Muscle layer of colon (tissue), 2 donors: ENCODE results near the gene PIANP.

Source experiments
- H3K27ac ChIP-seq: one replicate; pipeline ENCODE4 v1.7.0; 2013; ENCODE audit warnings: low read depth, mild to moderate bottlenecking, low read length, moderate library complexity
- H3K27me3 ChIP-seq, 2 donors: one replicate each; pipeline ENCODE4 v1.7.0; 2013; ENCODE audit warnings: low read length in 2 of 2, mild to moderate bottlenecking in 2 of 2; ENCODE audit not compliant: insufficient read depth in 2 of 2, control insufficient read depth in 1 of 2
- H3K36me3 ChIP-seq: one replicate; pipeline ENCODE4 v1.7.0; 2013; ENCODE audit warnings: mild to moderate bottlenecking, low read length; ENCODE audit not compliant: insufficient read depth
- H3K4me1 ChIP-seq: one replicate; pipeline ENCODE4 v1.7.0; 2013; ENCODE audit warnings: mild to moderate bottlenecking, low read length; ENCODE audit not compliant: insufficient read depth
- H3K4me3 ChIP-seq, 2 donors: one replicate each; pipeline ENCODE4 v1.7.0; 2013; ENCODE audit warnings: low read length in 2 of 2, low read depth in 1 of 2, mild to moderate bottlenecking in 1 of 2, moderate library complexity in 1 of 2
- H3K9ac ChIP-seq: one replicate; pipeline ENCODE4 v1.7.0; 2013; ENCODE audit warnings: low read length
- H3K9me3 ChIP-seq: one replicate; pipeline ENCODE4 v1.7.0; 2013; ENCODE audit warnings: mild to moderate bottlenecking, low read length
- donor health status: abdominal sarcoma.
- donor health status: Adenocarcinoma of cecum.

Gene PIANP

DNA sequence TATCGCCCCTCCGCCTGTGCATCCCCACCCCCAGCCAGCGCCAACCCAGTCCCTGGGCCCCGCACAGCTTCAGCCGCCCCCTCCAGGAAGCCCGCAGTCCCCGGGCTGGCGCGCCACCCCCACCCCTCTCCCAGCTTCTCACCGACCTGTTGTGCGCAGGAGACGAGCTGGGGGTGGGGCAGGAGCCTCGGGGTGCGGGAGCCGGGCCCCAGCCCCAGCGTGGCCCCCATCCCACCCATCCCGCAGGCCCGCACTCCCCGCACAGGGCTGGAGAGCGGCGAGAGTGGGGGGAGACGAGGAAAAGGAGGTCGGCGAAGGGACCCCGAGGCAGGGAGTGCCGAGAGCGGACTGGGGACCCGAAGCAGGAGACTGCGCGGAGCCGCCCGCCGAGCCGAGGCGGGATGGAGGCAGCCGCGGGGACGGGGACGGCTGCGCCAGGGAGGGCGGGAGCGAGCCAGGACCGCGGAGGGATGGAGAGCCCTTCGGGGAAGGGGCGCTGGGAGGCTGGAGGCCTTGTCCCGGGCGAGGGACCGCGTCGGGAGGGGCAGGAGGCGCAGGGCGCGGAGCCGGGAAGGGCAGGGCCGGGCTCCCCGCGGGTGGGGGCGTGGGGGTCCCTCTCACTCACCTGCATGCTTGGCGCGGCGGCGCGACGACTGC is 498 bp downstream of the PIANP start:
- Histone ChIP-seq H3K9ac (no peak overlapping the region), H3K9me3 (no peaks in the 10 kb centered on the region), H3K4me1 (peaks cover 4% of the 10 kb centered on the region), H3K4me3 (peak overlapping the region in 1 of 2 donors; percentile 64), H3K27ac (no peak overlapping the region), H3K36me3 (no peaks in the 10 kb centered on the region), H3K27me3 (peaks cover 21 to 57% of the 10 kb centered on the region in 2 donors)

DNA sequence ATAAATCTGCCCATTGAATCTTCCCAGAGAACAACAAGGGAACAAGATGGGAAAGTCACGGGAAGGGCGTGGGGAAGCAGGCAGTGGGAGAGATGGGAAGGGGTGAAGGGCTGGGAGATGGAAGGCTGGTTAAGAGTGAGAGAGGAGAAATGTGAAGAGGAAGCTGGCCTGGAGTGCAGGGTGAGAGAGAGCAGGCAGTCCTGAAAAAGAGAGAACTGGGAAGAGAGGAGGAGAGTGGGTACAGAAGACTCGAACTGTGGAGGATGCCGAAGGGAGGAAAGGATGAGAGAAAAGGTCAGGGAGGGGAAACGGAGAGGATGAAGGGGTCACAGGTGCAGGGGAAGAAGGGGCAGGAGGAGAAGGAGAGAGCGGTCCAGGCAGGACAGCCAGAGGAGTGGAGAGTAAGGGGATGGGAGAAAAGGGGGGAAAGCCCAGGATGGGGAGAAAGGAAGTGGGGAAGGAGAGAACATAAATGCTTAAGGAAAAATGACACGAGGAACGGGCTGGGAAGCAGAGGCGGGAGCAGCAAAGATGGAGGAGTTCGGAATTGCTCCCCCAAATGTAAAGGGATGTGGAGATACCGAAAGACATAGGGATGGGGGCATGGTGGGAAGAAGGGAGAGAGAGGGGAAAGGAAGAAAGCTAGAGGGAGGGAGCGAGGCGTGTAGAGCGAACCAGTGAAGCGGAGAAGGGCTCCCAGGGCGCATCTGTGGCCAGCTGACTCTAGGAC is 1.2 kb downstream of the PIANP start:
- no peak overlapping the region for H3K27ac ChIP-seq
- H3K9me3 ChIP-seq: no peaks in the 10 kb centered on the region
- no peak overlapping the region for H3K9ac ChIP-seq
- peaks cover 21 to 57% of the 10 kb centered on the region in 2 donors for H3K27me3 ChIP-seq
- no peaks in the 10 kb centered on the region for H3K36me3 ChIP-seq
- peaks cover 4% of the 10 kb centered on the region for H3K4me1 ChIP-seq
- no peak overlapping the region for H3K4me3 ChIP-seq

DNA sequence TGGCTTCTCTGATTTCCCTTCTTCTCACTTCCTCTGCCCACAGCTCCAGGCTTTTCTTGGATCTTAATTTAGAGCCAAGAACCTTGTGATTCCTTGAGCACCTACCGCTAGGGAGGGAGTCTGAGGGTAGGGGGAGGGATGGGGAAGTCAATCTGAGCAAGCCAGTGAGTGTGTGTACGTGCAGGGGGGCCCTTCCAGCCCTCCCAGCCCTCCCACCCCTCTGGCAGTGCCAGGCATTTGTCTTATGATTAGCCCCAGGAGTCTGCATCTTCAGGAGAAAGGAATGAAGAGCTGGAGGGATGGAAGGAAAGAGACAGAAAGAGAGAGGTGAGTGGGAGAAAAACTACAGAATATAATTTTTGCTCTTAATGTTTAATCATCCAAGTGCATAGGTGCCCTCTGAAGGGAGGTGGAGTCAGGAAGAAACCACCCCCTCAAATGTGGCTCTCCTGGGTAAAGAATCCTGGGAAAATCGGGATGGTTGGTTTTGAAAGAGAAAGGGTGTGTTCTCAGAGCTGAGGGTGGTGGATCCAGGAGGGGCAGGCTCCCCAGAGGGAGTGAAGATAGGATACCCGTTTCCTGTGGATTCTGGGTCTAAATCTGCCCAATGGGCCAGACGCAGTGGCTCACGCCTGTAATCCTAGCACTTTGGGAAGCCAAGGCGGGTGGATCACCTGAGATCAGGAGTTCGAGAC is 2.1 kb downstream of the PIANP start:
- no peak overlapping the region for H3K9ac ChIP-seq
- peaks cover 4% of the 10 kb centered on the region for H3K4me1 ChIP-seq
- H3K36me3 ChIP-seq: no peaks in the 10 kb centered on the region
- peaks cover 21 to 49% of the 10 kb centered on the region in 2 donors for H3K27me3 ChIP-seq
- H3K4me3 ChIP-seq: no peak overlapping the region
- H3K27ac ChIP-seq: no peak overlapping the region
- no peaks in the 10 kb centered on the region for H3K9me3 ChIP-seq

DNA sequence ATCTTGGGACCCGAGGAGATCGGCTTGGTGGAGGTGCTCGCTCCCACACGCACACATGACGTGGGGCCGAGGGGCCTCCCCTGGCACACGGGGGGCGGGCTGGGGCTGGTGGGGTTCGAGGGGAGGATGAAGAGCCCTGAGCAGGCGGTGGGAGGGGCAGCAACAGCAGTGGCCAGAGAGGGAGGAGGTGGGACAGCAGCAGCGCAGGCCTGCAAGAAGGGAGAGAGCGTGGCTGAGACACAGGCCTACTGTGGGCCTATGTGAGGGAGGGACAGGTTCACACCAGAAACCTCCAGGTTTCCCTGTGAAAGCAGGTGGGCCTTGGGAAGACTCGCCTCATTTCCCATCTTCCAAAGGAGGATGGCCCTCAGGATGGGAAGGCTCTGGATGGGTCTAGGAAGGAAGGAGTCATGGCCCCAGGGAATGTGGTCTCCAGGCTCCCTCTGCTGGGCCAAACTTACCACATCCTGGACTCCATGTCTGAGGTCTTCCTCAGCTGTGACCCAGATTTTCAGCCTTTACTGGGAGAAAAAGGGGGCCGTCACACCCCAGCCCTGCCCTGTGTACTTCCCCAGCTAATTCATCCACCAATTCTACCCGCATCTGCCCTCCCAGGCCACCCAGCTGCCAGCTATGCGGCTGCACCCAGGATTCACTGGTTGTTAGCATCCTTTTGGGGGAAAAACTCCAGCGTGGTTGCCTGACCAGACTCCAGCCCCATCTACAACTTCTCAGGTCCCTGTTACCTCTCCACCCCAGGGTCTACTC is 2.8 kb downstream of the PIANP start:
- Histone ChIP-seq H3K4me3 (no peak overlapping the region), H3K9me3 (no peaks in the 10 kb centered on the region), H3K27ac (no peak overlapping the region), H3K4me1 (peaks cover 4% of the 10 kb centered on the region), H3K27me3 (peaks cover 21 to 49% of the 10 kb centered on the region in 2 donors), H3K9ac (no peak overlapping the region), H3K36me3 (no peaks in the 10 kb centered on the region)

DNA sequence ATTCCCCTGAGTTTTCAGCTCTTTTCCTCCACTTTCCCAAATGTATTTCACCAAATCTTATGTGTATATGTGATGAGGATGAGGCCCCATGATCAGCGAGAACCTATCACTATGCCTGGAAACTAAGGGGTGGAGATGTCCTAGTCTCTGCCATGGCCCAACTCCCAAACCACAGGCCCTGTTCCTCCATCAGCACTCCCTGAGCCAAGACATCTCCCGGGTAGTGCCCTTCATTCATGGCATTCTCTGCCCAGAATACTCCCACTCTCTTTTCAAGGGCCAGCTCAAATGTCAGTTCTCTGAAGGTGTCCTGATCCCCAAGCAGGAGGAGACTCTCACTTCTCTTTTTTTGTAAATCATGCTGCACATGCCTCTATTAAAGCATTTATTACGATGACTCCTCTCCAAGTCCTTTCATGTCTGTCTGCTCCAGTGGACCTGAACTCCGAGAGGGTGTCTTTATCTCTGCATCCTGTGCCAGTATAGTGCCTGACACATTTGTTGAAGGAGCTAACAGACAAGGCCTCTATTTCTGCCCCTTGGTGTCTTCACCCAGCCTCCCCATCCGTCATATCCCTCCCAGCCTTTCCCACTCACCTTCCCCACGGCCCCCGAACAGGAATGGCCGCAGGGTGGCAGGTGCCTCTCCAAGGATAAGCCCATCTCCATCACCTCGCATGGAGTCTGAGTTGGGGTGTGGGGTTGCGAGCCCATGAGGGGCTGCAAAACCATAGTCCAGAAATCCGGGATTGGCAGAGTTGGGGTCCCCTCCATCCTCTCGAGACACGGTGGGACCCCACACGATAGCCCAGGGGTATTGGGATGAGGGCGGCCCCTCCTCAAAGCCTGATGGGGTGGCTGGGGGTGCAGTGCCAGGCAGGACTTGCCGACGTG is 3.7 kb downstream of the PIANP start:
- Histone ChIP-seq H3K36me3 (no peaks in the 10 kb centered on the region), H3K27ac (no peak overlapping the region), H3K9me3 (no peaks in the 10 kb centered on the region), H3K27me3 (peaks cover 16 to 49% of the 10 kb centered on the region in 2 donors), H3K4me3 (no peak overlapping the region), H3K9ac (no peak overlapping the region), H3K4me1 (peaks cover 4% of the 10 kb centered on the region)

DNA sequence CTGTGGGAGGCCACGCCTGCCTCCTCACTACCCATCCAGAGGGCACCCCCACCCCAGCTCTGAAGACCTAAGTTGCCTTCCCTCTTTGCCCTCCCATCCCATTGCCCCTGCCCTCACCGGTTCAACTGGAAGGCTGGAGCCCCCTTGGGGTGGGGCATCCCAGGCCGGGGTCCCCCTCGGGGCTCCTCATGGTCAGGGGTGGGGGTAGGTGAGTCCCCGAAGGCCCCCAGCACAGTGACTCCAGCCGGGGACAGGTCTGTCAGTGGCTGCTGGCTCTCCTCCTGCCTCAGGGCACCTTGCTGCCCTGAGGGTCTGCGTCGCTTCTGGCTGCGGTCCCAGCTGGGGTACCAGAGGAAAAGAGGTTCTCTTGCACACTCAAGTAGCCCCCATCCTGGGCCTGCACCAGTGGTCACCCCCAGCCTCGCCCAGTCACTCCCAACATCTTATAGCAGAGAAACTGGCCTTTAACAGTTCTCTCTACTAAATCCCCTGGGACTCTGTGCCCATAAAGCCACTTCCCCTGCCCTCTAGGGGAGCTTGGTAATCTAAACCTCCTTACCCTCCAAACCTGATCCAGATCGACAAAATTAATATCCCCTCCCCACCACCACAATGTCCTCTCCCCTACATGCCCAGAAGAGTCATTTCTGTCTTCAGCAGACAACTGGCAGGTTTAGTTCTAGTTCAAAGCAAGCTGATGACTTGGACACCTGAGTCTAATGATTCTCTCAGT is 5.1 kb downstream of the PIANP start:
- Histone ChIP-seq H3K4me3 (no peak overlapping the region), H3K9ac (no peak overlapping the region), H3K36me3 (no peaks in the 10 kb centered on the region), H3K9me3 (no peaks in the 10 kb centered on the region), H3K27me3 (peaks cover 4 to 39% of the 10 kb centered on the region in 2 donors), H3K27ac (no peak overlapping the region), H3K4me1 (peaks cover under 1% of the 10 kb centered on the region)

DNA sequence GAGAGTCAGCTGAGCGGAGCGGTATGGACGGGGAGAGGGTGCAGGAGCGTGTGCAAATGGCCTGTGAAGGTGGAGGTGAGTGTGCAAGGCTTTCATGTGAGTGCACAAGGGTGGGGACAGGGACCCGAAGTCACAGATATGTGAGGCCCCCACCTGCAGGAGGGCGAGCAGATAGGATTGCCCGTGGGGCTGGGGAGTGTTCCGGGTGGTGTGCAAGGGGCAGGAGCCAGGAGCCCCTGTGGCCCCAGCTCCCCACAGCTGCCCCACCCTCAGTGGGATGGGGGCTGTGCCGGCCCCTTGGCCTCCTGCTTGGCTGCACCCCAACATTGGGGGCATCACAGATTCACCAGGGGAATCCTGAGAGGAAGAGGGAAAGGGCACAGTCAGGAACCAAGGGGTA is 5.9 kb downstream of the PIANP start:
- Histone ChIP-seq H3K9ac (no peak overlapping the region), H3K27me3 (peaks cover 4 to 32% of the 10 kb centered on the region in 2 donors)

DNA sequence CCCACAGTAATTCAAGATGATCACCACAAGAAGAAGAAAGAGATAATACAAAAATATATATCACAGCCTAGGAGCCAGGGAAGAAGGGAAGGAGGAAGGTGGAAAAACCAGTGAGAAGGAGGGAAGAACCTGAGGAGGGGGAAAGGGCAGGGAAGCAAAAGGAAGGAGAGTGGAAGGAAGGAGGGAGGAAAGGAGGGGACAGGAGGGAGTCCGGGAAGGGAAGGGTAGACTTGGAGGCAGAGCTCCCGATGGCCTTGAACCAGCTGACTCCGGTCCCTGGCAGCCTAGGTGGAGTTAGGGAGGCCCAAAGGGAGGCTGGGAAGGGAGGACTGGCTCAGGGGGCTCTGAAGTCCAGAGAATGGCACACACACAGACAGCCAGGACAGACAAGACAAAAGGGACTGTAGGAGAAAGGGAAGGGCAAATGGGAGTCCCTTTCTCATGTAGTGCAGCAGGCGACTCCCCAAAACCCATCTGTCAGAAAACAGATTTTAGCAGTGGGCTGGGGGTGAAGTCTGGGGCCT is 6.7 kb downstream of the PIANP start:
- Histone ChIP-seq H3K36me3 (no peaks in the 10 kb centered on the region), H3K4me3 (no peak overlapping the region), H3K27ac (no peak overlapping the region), H3K4me1 (peaks cover 7% of the 10 kb centered on the region), H3K9me3 (no peaks in the 10 kb centered on the region), H3K27me3 (peaks cover 4 to 23% of the 10 kb centered on the region in 2 donors), H3K9ac (no peak overlapping the region)

More for the DNA sequence above, 5.9 kb downstream of the PIANP start:
- Histone ChIP-seq H3K4me1 (peaks cover 7% of the 10 kb centered on the region), H3K4me3 (no peak overlapping the region), H3K36me3 (no peaks in the 10 kb centered on the region), H3K27ac (no peak overlapping the region), H3K9me3 (no peaks in the 10 kb centered on the region)

DNA sequence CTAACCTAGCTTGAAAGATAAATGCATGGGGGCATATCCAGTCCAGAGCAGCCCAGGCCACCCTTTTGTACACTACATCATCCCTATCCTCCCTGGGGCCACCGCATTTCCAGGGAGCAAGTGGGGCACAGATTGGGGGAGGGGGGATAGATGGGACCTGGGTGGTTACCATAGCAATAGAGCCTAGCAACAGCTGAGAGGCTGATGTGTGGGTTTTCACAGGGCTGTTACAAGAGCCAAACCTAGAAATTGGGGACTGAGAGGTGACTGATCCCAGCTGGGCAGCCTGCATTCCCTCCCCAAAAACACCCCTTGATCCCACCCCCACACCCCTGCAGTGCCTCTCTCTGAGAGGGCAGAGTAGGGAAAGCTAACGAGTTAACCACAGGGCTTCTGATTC is 7.7 kb downstream of the PIANP start:
- no peak overlapping the region for H3K4me3 ChIP-seq
- H3K9ac ChIP-seq: no peak overlapping the region
- H3K4me1 ChIP-seq: peaks cover 14% of the 10 kb centered on the region
- no peak overlapping the region for H3K27ac ChIP-seq
- H3K27me3 ChIP-seq: peaks cover 0 to 14% of the 10 kb centered on the region in 2 donors
- no peaks in the 10 kb centered on the region for H3K36me3 ChIP-seq
- H3K9me3 ChIP-seq: no peaks in the 10 kb centered on the region

DNA sequence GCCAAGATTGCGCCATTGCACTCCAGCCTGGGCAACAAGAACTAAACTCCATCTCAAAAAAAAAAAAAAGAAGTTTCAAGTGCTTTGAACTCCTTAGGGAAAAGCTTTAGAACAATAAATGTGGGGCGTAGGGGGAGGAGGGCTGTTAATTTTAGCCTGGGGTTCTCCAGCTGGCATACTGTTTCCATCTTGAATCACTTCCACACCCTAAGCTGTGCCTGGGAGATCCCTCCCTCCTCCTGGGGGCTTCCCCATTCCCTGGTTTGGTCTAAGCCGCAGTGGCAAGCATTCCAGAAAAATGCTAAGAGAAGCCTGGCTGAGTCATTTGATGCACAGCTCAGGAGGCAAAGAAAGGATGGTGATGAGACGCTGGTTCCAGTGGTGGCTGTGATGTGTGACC is 9.1 kb downstream of the PIANP start:
- Histone ChIP-seq H3K9ac (no peak overlapping the region), H3K9me3 (no peaks in the 10 kb centered on the region), H3K27ac (no peak overlapping the region), H3K36me3 (no peaks in the 10 kb centered on the region), H3K27me3 (peaks cover 0 to 6% of the 10 kb centered on the region in 2 donors), H3K4me1 (peaks cover 27% of the 10 kb centered on the region), H3K4me3 (no peak overlapping the region)
